Stimulated activated CD4-positive, alpha-beta T cell treated with anti-CD3 and anti-CD28 coated beads, Interleukin-12 subunit alpha, Interleukin-12 subunit beta, amount 100 ng/mL, for 4 hours (primary cell): ENCODE results near the gene GLRA1.
"Not testable (repeated sequence)": the region's sequence is repeated elsewhere in the genome, so short reads cannot be mapped to it uniquely, and the experiment has no call there.

Experiments used
- DNase-seq: peaks from one replicate; pipeline ENCODE4 v3.0.0-alpha.2; 2020

Gene GLRA1

DNA sequence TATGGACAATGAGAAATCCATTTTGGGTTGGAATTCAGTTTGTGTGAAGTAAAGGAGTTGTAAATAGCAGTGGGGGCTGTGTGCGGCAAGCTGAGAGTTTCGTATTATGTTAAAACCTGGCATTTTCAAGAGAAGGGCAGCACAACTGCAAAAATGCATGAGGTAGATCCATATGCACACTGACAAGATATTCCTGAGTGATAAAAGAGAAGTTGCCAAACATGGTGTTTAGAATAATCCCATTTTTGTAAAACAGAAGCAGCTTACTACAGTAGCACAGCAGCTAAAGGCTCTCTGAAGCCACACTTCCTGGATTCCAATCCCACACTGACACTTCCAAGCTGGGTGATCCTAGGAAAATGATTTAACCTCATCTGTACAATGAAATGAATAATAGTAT is 11.2 kb downstream of the GLRA1 start:
- no peak for DNase-seq

DNA sequence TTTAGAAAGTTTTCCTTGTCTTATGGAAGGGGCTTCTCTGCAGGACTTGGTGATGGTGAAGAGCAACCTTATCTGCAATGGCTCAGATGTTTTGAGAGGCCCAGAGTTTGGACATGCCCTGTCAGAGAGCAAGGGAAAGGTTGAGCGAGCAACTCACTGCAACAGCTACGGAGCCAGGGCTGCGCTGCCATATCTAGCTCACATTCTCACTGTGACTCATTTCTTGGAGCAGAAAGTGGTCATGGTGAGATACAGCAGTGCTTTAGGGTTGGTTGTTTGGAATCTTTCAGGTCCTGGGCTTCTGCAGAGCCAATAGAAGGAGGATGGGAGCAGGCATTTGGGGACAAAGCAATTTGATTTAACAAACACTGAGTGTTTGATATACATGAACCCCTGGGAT is 12.3 kb downstream of the GLRA1 start:
- no peak for DNase-seq

DNA sequence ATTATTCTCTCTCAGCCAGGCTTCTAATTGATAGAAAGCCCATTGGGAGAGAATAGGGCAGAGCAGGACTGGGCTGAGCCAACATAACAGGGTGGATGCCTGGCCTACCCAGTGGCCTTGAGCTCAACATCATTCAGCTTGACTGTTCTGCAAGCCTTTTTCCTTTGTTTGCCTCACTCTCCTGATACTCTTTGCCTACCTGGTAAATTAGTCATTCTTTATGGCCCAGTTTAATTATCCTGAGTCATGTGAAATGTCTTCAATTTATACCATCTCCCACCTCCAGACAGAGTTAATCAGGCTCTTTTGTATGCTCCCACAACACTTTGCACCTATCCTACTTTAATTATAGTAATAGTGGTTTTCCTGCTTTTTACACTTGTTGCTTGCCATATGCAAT is 13.6 kb downstream of the GLRA1 start:
- DNase-seq, result no peak

DNA sequence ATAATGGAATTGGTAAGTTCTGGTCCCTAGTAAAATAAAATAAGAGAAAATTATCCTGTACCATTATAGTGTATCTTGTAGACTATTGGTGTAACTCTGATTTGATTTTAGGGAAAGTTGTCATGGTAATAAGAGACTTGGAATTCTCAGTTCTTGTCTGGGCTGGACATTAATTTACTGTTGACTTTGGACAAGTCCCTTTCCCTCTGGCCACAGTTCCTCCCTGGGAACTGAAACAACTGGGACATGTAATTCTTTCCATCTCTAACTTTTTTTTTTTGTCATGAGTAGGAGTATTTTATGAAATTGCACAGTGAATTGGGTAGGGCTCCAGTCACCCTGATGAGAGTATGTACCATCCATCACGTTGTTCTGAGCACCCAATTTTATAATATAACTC is 15.0 kb downstream of the GLRA1 start:
- no peak for DNase-seq

DNA sequence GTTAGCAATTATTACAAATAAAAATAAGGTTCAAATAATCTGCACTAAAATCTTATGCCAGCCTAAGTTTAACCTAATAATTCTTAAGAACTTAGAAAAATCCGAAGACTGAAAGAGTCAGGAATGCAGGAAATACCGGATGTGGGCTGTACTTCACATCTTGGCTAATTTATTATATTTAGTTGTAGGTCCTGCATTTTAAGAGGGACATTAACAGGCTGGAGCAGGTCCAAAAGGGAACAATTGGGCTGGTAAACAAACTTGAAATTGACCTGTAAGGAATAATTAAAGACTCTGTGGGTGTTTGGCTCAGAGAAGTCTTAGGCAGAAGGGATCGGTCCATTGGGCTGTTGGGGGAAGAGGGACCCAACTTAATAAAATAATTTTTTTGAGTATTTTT is 18.4 kb downstream of the GLRA1 start:
- no peak for DNase-seq

DNA sequence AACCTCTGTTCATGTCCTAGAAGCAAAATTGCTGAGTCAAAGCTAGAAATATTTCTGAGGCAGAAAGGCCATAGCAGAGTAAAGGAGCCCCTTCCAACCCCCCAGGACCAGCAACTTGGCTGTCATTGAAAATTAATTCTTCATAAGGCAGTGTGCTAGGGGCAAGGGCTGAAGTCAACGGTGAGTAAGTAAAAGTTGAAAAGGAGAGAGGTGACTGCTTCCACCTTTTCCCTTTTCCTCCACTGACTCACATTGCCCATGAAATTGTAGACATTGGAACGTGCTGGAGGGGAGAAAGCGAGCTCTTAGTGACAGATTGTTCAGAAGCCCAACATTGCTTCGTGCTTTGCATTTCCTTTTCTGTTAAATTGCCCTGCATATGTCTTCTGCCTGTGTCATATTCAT is 19.1 kb downstream of the GLRA1 start:
- no peak for DNase-seq

DNA sequence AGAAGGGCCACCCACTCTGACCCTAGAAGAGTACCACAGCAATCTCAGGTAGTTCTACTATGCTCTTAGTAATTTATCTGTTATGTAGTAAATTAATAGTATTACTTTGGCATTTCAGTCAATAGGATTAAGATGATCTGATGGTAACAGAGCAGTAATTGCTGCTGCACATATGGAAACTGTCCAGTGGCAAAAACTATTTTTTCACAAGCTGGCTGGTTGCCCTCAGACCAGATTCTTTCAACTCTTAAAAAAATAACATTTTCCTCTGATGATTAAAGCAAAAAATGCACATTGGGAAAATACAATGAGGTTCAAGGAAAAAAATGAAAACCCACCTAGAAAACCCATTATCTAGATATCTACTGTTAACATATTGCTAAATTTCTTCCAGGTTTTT is 19.7 kb downstream of the GLRA1 start:
- DNase-seq, result no peak

DNA sequence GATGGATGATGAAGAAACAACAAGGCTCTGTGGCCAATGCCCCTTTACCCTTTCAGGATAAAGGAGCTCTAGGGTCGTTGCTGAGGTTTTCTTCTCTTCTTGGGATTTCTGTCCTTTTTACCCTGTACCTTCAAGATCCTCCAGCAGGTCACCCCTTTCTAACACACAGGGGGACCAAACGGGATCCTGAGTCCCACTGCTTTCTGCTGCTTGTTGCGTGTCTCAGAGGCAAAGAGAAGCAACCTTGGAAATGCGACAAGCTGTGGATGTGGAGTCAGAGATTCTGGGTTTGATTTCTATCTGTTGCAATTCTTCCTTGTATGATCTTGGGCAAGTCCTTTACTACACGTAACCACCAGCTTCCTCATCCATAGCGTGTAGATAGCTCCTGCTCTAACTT is 20.5 kb downstream of the GLRA1 start:
- DNase-seq, result no peak

DNA sequence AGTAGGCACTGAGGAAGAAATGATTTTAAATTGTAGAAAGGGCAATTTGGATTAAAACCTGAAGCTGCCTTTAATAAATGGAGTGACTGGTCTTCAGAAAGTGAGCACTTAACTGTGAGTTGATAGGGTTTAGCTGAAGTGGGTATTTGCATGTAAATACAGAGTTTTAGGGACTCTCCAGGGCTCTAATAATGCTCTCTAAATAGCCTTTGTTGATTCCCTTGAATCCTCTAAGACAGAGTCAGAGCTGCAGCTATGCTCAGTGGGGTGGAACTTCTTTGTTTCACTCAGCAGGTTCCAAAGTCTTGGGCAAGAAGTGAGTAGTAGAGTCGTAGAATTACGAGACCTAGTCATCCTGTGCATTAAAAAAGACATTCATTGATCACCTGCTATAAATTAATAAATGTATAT is 21.4 kb downstream of the GLRA1 start:
- no peak for DNase-seq

DNA sequence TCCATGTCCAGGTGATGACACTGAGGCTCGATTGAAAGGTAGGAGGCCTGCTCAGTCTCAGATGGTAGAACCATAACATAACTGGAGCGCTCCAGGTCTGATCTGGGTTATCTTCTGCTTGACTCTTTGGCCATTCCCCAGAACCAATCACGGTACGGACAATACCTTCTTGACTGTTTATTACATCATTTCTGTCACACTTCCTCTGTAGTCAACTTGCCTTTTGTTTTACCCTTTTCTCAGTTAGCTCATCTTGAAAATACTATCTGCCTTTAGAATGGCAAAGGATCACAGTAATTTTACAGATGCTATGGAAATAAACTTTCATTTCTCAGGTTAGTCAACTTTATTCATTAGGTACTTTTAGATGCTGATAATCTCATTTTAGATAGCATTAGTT is 22.4 kb downstream of the GLRA1 start:
- DNase-seq, result no peak

DNA sequence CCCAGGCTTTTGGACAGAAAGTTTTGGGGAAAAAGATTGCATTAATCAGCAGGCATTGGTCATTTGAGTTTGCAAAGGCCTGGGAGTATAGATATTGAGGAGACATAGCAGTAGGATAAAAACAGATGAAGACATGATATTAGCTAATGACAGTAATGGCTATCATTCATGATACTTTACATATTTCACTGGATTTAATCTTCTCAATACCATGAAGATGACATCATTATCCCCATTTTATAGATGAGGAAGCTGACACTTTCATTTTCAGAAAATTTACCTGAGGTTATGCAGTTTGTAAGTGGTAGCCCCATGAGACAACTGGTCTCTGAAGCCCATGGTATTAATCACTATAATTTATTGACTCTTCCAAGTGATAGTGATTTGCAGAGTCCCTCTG is 23.0 kb downstream of the GLRA1 start:
- DNase-seq, result no peak

DNA sequence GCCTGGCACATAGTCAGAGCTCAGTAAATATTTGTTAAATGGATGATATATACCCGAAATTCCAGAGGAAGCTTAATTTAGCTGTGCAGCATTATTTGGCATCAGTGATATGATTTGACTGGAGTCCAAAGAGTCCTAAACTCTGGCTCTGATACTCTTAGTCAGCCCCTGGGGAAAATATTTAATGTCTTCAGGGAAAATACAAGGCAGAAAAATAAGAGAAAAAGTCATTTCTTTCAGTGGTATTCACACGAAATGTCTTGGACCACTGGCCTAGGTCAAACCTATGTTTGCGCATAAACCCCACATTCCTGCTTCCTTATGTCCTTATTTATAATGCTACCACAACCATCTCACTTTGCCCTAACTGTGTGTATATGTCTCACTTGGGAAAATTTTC is 23.8 kb downstream of the GLRA1 start:
- no peak for DNase-seq

DNA sequence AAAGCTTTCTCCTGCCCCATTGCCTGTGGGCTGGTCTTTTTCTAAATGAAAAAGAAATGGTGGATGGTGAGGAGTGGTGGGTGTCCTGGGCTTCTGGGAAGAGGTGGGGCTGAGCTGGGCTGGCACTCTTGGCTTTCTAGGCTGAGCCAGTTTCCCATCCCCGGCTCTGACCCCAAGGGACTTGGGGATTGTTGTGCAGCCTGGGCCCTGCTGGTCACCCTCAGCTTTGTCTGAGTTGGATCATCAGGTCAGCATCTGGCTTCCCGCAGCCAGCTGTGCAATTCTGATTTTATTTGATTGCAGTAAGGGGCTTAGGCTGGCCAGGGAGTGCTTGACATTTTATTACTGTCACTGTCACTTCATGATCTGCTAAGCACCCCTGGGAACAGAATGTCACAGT is 25.3 kb downstream of the GLRA1 start:
- no peak for DNase-seq

DNA sequence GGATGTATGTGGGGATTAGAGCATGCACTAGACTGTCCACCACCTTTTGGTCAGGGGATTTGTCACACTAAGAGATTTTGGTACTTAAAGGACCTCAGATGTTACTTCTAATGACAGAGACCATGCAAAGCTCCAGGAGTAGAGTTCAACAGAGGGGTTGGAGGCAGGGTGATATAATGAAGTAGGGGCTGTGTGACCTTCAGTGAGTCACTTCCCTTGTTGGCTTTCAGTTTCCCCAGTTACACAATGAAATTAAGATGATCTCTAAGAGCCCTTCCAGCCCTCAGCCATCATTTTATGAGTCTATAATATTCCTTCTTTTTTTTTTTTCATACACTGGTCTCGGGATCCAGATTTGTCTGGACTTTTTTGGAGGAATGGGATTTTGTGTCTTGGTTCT is 26.8 kb downstream of the GLRA1 start:
- no peak for DNase-seq

DNA sequence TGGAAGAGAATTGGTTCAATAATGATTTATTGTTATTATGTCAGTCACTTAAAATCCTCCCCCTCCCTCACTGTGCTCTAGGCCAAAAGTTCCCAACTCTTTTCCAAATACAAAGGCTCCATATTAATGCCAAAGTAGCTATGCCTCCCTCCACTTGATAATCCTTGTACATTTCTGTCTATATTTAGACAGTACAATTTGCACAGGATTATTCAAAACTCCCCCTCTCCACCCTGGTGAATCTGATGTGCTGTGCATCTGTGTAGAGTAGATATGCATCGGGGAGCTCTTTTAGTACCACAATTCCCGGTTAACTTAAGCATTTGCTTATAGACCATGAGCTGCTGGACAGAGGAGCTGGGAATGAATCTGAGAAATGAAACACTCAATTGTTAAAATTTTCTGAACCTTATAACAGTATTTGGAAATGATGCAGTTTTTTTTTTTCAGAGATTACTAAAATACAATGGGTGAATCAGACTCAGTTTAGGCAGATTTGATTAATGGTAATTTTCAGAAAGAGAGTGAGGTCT is 27.6 kb downstream of the GLRA1 start:
- DNase-seq, result no peak

DNA sequence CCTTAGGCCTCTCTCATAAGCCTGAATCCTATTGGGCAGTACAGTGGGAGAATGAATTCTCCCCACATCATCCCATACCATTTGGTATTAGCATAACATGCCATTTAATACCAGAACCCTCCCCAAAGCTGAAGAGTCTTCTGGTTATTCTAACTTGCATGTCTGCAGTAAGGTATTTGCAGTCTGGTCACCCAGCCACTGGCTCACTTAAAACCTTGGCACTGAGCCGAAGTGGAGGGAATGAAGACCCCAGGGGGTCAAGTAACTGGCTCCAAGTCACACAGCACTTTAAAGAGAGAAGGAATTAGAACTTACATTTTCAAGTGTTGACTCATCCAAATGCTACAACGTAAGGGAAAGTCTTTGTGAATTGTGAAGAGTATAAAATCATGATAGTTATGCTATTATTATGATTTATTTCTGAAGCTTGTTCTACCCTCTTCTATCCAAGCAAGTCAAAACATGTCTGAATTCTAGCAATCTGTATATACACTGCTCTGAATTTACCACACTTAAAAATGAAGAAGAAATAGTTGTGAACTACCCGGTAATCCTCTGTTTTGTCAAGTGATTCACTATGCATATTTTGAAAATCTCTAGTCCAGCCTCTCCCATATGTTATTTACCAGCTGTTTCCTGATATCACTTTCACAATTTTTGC is 28.5 kb downstream of the GLRA1 start:
- no peak for DNase-seq

DNA sequence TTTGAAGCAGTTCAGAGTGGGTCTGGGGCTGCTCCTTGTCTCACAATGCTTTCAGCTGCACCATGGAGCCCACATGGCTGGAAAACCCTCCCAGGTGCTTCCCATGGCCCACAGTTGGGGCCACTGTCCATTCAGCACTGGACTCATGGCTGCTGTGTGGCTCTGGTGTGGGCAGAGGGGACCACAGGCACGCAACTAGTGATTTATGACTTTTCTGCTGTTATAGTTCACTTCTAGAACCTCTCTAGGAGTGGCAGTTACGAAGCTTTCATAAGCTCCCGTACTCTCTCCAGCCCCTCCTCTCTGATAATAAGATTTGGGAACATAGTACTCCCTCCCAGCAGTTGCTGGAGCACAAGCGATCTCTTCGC is 29.0 kb downstream of the GLRA1 start:
- no peak for DNase-seq

DNA sequence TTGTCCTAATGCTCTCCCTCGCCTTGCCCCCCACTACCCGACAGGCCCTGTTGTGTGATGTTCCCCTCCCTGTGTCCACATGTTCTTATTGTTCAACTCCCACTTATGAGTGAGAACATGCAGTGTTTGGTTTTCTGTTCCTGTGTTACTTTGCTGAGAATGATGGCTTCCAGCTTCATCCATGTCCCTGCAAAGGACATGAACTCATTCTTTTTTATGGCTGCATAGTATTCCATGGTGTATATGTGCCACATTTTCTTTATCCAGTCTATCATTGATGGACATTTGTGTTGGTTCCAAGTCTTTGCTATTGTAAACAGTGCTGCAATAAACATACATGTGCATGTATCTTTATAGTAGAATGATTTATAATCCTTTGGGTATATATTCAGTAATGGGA is 31.2 kb downstream of the GLRA1 start:
- DNase-seq, result not testable (repeated sequence)

DNA sequence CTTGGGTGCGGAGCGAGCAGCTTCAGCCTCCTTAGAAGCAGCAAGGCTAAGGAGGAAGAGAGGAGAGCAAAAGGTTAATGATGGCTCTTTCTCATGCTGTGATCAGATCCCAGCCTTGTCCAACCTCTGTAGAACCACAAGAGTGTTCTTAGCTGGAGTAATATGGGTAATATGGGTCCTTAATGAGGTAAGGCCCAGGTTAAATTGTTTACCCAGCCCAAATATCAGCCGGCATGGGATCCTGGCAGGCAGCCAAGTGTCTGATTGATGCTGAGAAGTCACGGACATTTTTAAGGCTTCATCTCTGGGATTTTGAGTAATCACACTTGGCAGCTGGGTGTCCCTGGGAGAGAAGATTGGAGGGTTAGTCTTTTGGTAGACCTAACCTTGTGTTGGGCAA is 32.3 kb downstream of the GLRA1 start:
- DNase-seq, result no peak

DNA sequence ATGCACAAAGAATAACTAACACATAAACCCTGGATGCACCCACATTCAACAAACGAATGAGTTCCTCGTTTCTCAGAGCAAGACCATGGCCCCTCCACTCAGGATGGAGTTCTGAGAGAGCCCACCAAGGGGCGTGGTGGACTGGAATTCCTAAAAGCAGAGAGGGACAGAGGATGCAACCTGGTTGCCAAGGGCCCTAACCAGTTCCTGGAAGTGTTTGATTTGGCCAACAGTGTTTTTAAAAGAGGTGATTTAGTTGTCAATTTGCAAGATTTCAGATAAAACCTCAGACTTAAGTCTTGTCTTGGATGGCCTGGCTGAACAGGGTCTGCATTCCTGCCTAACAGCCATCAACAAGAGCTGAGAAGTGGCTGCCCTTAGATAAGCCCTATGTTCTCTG is 34.4 kb downstream of the GLRA1 start:
- DNase-seq, result no peak

DNA sequence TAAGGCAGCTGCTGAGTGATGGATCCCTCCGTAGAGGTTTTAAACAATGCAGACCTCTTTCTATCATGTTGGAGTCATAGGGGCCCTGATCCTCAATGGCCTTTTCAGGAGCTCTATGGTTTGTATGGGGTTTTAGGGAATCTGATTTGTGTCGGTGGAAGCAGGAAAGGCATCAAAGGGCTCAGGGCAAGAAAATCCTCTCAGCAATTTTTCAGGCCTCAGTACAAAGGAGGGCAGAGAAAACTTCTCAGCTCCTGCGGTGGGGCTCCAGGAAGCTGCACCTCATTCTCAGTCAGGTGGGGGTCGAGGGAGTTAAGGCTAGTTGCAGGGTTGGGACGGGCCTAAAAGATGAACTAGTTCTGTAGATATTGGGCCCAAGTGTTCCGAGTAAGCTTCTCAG is 35.0 kb downstream of the GLRA1 start:
- DNase-seq, result no peak

DNA sequence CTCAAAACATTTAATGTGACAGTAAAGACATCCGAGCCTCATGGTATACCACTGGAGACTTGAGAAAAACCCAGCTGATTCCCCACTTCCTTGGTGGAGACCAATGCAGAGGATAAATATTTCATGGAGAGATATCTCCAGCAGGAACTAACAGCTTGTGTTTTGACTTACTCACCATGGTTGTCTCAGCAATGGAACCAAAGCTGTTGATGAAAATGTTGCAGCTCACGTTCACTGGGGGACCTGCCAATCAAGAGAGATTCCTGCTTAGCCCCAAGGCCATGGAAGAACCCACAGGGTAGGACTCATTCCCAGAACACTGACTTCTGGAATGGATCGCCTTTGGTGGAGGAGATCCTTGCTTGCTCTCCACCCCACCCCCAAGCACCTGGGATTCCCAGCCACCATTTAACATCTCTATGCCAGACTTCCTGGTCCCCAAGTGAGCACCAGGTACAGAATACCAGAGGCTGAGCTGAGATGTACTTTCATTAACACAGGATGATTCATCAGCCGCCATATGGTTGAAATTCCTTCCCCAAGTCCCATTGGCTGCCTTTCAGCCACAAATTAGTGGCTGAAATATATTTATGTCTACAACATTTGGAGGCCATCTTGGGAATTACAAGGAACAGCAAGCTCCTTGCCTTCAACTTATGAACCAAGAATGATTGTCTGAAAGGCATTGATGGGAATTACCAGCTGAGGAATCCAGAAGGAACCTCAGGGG is 37.9 kb downstream of the GLRA1 start:
- DNase-seq, result no peak

DNA sequence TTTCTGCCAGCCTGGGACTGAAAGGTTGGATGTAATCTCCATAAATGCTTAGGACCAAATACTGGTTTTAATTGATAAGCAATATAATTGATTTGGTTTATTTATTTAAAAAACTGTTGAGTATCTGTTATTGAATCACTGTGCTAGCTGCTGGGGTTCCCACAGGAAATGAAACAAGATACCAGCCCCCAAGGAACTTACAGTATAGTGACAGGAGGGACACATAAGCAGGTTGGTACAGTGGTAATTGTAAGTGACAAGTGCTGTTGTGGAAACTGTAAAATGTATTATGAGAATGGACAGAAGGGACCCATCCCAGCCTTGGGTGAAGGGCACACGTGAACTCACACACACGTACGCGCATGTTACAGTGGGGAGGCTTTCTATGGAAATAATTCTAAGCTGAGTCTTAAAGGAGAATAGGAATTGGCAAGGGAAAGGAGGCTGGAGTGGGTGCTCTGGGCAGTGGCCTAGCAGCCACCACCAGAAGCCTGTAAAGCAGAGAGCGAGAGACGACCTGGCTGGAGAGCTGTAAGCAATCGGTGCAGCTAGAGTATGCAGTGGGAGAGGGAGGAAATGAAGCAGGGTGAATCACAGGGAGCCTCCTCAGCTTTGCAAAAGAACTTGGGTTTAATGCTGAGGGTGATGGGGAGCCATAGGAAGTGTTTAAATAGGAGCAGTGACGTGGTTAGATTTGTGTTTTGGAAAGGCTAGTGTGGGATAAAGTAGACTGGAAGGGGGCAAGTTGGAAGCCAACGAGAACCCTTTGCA is 39.3 kb downstream of the GLRA1 start:
- no peak for DNase-seq

DNA sequence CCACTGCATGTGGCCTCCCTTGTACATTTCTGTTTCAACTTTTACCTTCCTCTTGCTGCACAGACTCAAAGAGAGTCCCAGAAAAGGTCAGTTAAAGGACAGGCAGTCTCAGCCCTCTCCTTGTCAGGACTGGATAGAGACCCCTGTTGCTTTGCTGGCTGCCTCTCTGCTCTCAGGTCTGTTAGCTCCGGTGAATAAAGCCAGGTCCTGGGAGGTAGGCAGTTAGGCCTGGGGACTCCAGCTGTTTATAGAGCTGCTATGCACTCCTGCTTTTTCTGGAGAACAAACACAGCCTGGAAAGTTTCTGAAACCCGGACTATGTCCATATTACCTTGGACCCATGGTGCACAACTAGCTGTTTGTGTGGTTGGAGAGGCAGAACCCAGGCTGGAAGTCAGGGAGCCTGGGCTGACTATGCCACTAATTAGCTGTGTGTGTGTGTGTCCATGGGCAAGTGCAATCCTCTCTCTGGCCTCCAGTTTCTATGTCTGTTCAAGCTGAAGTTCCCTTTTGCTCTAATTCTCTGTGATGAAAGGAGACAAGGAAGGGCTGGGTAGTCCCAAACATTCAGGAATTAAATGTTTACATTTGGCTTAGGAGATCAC is 42.9 kb downstream of the GLRA1 start:
- no peak for DNase-seq
